DMS 273 (cell line): Measurements from ENCODE around the gene CXCL3.
"Not testable (repeated sequence)": the region's sequence is repeated elsewhere in the genome, so short reads cannot be mapped to it uniquely, and the experiment has no call there.

Experiments
- DNase-seq: peaks from one replicate; lab custom pipeline; 2025; ENCODE audit not compliant: unreplicated experiment; lab: John Stamatoyannopoulos, UW

CXCL3 gene

DNA sequence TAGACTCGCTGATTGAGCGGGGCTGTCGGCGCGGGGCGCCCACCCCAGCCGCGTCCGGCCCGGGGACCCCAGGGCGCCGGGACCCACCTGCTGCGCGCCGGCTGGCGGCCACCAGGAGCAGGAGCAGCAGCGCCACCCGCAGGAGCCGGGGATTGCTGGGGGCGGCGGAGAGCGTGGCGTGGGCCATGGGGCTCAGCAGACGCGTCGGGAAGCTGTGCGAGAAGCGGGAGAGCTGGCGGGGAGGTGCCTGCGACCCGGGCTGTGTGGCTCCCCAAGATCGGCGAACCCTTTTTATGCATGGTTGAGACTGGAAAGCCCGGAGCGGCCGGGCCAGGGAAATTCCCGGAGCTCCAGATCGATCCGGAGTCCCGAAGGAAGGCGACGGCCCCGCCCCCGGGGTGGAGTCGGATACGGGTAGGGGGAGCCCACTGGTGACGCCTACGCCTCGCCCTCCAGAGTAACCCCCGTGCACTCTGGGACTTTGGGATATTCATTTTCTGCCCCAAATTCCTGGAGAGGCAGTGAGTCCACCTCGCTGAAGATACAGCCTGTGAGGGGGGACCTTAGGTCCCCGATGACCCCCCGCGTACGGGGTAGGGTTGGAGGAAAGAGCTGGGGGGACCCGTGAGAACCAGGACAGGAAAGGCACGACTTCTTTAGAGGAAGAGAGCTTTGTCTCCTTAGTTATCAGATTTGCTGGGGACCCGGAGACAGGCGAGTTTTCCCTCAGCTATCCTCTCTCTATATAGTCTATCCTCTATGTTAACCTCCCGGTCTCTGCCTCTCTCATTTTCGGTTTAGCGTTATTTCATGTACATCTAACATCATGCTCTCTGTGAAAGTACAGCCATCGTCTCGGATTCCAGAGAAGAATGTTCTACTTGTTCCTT is at the start of gene CXCL3:
Gene CXCL3, minus strand, starts transcription at position 265 of the 890 bp plus-strand sequence. Its CDS starts 78 bp downstream, at position 187.
- DNase-seq, result peak; percentile 51

DNA sequence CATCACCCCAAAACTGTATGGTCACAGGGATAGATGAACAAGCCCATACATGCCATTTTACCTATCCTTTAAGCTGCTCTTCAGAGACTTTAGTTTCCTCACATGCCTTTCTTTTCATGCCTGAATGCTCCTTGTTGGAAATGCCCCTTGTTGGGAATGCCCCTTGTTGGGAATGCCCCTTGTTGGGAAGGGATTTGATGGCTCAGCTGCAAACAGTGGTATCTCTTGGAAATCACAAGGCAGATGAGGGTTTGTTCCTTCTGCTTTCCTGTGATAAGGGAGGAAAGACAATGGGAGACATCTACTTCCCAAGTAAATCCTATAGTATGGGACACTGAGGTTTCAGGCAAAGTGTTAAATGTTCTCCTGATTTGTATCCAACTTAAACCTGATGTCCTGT is 49.0 kb upstream of the CXCL3 start:
- DNase-seq, result no peak

- no peak for DNase-seq
Measured at GRCh38 chr4:74085669-74086068, 47.2 kb upstream of the CXCL3 start.

GRCh38 chr4:74084984-74085383 is 46.5 kb upstream of the CXCL3 start:
- no peak for DNase-seq

DNA sequence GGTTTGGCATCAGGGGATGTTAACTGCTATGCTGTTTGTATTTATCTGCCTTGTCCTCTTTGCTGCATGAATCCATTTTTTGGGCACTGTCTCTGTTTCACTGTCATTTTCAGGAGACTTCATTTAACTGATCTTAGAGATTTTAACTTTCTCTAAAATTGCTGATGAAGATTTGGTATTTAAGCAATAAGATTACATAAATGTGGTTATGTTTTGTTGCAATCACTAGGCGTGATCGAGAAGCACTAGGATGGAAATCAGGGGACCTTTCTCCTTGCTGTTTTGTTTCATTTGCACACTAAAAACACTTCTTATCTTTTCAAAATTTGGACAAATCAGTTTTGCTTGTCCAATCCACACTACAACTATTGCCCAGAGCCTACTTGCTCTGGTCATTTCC is 45.1 kb upstream of the CXCL3 start:
- no peak for DNase-seq

GRCh38 chr4:74081035-74081434 is 42.5 kb upstream of the CXCL3 start:
- DNase-seq, result no peak

DNA sequence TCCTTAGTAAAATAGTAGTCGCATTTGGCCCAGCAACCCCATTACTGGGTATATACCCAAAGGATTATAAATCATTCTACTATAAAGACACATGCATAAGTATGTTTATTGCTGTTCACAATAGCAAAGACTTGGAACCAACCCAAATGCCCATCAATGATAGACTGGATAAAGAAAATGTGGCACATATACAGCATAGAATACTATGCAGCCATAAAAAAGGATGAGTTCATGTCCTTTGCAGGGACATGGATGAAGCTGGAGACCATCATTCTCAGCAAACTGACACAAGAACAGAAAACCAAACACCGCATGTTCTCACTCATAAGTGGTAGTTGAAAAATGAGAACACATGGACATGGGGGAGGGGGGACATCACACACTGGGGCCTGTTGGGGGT is 41.9 kb upstream of the CXCL3 start:
- DNase-seq, result not testable (repeated sequence)

DNA sequence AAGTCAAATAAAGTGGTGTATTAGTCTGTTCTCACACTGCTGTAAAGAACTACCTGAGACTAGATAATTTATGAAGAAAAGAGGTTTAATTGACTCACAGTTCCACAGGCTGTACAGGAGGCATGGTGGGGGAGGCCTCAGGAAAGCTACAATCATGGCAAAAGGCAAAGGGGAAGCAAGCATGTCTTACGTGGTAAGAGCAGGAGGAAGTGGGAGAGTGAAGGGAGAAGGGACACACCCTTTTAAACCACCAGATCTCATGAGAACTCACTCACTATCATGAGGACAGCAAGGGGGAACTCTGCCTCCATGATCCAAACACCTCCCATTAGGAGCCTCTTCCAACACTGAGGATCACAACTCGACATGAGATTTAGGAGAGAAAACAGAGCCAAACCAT is 40.5 kb upstream of the CXCL3 start:
- DNase-seq, result not testable (repeated sequence)

DNA sequence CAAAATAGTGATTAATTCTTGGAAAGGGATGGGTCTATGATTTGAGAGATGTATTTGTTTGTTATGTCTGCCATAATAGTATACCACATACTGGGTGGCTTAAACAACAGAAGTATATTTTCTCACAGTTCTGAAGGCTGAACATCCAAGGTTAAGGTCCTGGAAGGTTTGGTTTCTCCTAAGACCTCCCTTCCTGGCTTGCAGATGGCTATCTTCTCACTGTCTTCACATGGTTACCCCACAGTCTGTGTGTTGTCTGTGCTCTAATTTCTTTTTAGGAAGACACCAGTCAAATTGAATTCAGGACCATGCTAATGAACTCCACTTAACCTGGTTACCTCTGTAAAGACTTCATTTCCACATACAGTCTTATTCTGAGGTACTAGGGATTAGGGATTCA is 34.9 kb upstream of the CXCL3 start:
- DNase-seq, result no peak

GRCh38 chr4:74072739-74073138 is 34.2 kb upstream of the CXCL3 start:
- DNase-seq, result no peak

- no peak for DNase-seq
Measured at GRCh38 chr4:74067586-74067985, 29.1 kb upstream of the CXCL3 start.

- no peak for DNase-seq
Measured at GRCh38 chr4:74066232-74066631, 27.7 kb upstream of the CXCL3 start.

GRCh38 chr4:74065115-74065642 is 26.7 kb upstream of the CXCL3 start:
- DNase-seq, result no peak

GRCh38 chr4:74063859-74064258 is 25.4 kb upstream of the CXCL3 start:
- DNase-seq, result no peak

DNA sequence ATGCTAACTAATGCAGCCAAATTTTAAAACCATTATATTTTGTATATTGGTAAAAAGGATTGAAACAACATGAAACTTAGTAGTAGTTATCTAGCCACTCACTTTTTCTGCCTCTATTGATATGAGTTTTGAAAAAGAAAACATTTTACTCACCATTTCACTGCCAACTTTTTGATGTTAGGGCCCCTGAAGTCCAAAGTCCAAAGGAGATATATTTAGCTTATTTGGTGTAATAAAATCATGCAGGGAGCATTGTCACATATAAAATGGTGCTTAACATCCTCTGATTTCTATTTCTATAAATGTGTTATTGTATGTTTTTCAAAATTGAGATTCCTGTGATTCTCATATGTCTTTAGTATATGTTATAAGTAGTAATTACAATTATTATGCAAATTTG is 24.5 kb upstream of the CXCL3 start:
- no peak for DNase-seq

DNA sequence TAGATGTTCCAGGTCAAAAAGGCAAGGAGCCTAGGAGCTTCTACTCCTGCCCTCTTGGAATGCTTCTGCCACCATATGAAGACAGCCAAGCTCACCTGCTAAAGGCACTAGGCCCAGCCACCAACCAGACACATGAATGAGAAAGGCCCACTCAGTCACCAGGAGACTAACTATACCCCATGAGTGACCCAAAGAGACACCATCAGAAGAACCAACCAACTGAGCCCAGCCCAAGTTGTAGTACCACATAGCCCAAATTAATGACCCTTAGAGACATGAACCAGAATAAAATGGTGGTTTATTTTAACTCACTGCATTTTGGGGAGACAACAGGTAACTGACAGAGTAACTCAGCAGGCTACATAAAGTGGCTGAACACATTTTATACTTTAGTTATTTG is 22.9 kb upstream of the CXCL3 start:
- no peak for DNase-seq

- no peak for DNase-seq
Measured at GRCh38 chr4:74059161-74059829, 20.8 kb upstream of the CXCL3 start.

GRCh38 chr4:74058048-74058651 is 19.7 kb upstream of the CXCL3 start:
- DNase-seq, result no peak

DNA sequence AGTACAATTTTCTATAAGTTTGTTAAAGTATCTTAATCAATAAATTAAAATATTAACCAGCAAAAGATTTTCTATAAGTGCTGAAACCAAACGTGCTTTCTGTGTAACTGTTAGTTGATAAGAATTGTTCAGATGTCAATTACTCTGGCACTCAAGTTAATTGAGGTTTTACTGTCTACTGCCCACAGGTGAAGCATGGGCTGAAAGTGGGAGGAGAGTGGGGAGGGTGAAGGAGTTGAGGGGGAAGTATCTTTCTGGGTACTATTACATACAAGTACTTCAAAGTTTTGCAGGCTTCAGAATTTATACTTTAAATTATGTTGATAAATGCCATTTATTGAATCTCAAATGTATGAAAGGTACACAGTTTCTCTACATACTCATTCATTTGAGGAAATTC is 19.1 kb upstream of the CXCL3 start:
- DNase-seq, result no peak

- DNase-seq, result no peak
Measured at GRCh38 chr4:74056858-74057562, 18.5 kb upstream of the CXCL3 start.
